Measurements from ENCODE around the gene AP4B1. TPM values are rescaled to one million over a fixed set of nuclear protein-coding genes. Genes with fewer than 3 reads are reported as not detected.

The AP4B1 gene
- total and polyA plus RNA-seq, 2 of the 13 experiments (the other 11 are each of a cell fraction or from before 2014, with no cell fraction given), result 8.5 to 12.0 TPM

DNA sequence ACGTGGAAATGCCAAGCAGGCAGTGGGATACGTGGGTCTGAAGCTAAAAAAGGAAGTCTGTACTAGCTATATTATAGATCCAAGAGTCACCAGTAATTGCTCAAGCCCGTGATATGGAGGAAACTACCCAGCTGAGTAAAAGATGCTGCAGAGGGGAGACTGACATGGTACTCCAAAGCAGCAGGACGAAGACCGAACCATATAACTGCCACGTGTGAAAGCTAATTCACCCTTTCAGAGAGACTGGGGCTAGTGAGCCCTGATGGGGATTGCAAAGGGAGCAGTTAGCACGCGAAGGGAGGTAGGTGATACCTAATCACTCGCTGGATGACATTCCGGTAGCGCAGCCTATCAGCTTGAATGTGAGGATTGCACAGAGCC is 316 bp downstream of the AP4B1 start:
- peak overlapping the region; percentile 67 to 90 (median 73) for H3K4me3 ChIP-seq (replicated peaks in 1 of 3; ENCODE audit: insufficient read depth in 1 of 3, low read depth in 2 of 3, low read length in 3 of 3)
- H3K4me1 ChIP-seq (ENCODE audit: insufficient read depth, low read length), result peaks cover 24% of the 10 kb centered on the region; the same call in 1 of the 2 replicates
- no peaks in the 10 kb centered on the region; a peak in 1 of 5 replicates for H3K27me3 ChIP-seq (ENCODE audit: control insufficient read depth in 1 of 2, insufficient read depth in 2 of 2, low read length in 2 of 2)
- peak overlapping the region; percentile 84 for H3K9ac ChIP-seq (ENCODE audit: insufficient read depth, low read depth, low read length)
- H3K36me3 ChIP-seq (replicated peaks in 1 of 2; ENCODE audit: control insufficient read depth in 1 of 2, insufficient read depth in 2 of 2, low read length in 2 of 2), result peaks cover 4 to 22% of the 10 kb centered on the region in 2 experiments; a peak in 4 of 5 replicates
- intact Hi-C loops (cut with micrococcal nuclease; ENCODE audit: unreplicated experiment), result no loop called here
- no peaks in the 10 kb centered on the region for H3K9me3 ChIP-seq (ENCODE audit: low read length)
- ChIA-PET POLR2A (interaction anchor here (0.8 to 3.5 kb wide), 3 partner anchors 25 to 145 kb away, joined by 4 to 102 read pairs (median 9); partner anchors contain the start of genes HIPK1, PHTF1 and RSBN1), CTCF (ENCODE audit: low intra/inter-chr PET ratio, low total read pairs) (interaction anchor here (0.9 to 2.0 kb wide), 2 partner anchors 25 to 69 kb away, joined by 3 to 6 read pairs; partner anchors contain the start of gene HIPK1)
- no peak for FAIRE-seq
- peak; percentile 48 for ATAC-seq
- no peak for DNase-seq (ENCODE audit: low spot score)
- TSS peak; percentile 73 for BruUV-seq (replicated peaks)
- in situ Hi-C loops (cut with HindIII; ENCODE audit: extremely low pct_ligation_motif_present, low pct_unique_long_range_greater_than_20kb), result no loop called here
- H3K79me2 ChIP-seq (ENCODE audit: insufficient read depth, low read length), result peaks cover 16% of the 10 kb centered on the region
- H4K20me1 ChIP-seq (ENCODE audit: insufficient read depth, low read length), result no peaks in the 10 kb centered on the region
- H3K4me2 ChIP-seq (ENCODE audit: low read depth, low read length), result peak overlapping the region; percentile 96
- H3K27ac ChIP-seq (ENCODE audit: extremely low read length, insufficient read depth, low read length), result peak overlapping the region; percentile 78
- 0% methylated on average over 8 of the region's 11 CpGs for WGBS (ENCODE audit: low lambda C conversion rate)
- peak overlapping the region; percentile 64 for H2AFZ ChIP-seq (ENCODE audit: low read length)
- no peak for TF ChIP-seq PCBP1 (IDR thresholded peaks at IDR 0.05; ENCODE audit: borderline replicate concordance, low read depth, low read length)
- TF ChIP-seq MXD3 (CRISPR knock-in tag; IDR thresholded peaks at IDR 0.05), result 0 out of 2 replicates have a peak, but pooled peaks have one; percentile 4
- 0 out of 2 replicates have a peak, but pooled peaks have one; percentile 4 for TF ChIP-seq ZNF605 (CRISPR knock-in tag; IDR thresholded peaks at IDR 0.05)
- no peak for TF ChIP-seq GTF3A (CRISPR knock-in tag; conservative IDR thresholded peaks at IDR 0.05)
- TF ChIP-seq ZNF207 (IDR thresholded peaks at IDR 0.05; ENCODE audit: borderline replicate concordance), result no peak
- no peak for TF ChIP-seq ZNF232 (CRISPR knock-in tag; IDR thresholded peaks at IDR 0.05; ENCODE audit: borderline replicate concordance)
- no peak for TF ChIP-seq SYNCRIP (IDR thresholded peaks at IDR 0.05; ENCODE audit: insufficient read depth, low read depth, low read length)
- TF ChIP-seq MXI1 (IDR thresholded peaks at IDR 0.05; ENCODE audit: borderline replicate concordance, low read depth, low read length), result no peak
- 0 out of 2 replicates have a peak, but pooled peaks have one; percentile 41 for TF ChIP-seq GLI4 (CRISPR knock-in tag; IDR thresholded peaks at IDR 0.05; ENCODE audit: borderline replicate concordance)
- 0 out of 2 replicates have a peak, but pooled peaks have one; percentile 1 for TF ChIP-seq KLF11 (CRISPR knock-in tag; IDR thresholded peaks at IDR 0.05)
- peak; percentile 7; the same call in 1 of the 2 replicates for TF ChIP-seq ZBTB4 (CRISPR knock-in tag; IDR thresholded peaks at IDR 0.05; ENCODE audit: borderline replicate concordance)
- no peak for TF ChIP-seq ZFP41 (CRISPR knock-in tag; IDR thresholded peaks at IDR 0.05; ENCODE audit: borderline replicate concordance)
- TF ChIP-seq, protein P1, sequence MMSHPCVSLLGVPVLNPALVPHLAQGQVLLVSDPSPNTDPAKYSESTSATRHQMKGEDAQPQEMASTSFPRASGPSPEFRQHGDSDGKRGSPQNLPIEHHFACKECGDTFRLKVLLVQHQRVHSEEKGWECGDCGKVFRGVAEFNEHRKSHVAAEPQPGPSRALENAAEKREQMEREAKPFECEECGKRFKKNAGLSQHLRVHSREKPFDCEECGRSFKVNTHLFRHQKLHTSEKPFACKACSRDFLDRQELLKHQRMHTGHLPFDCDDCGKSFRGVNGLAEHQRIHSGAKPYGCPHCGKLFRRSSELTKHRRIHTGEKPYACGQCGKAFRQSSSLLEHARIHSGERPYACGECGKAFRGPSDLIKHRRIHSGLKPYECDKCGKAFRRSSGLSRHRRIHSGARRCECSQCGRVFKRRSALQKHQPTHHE (CRISPR knock-in tag; IDR thresholded peaks at IDR 0.05; ENCODE audit: borderline replicate concordance), result no peak
- TF ChIP-seq ZNF879 (CRISPR knock-in tag; IDR thresholded peaks at IDR 0.05), result 0 out of 2 replicates have a peak, but pooled peaks have one; percentile 7
- TF ChIP-seq, protein P2, sequence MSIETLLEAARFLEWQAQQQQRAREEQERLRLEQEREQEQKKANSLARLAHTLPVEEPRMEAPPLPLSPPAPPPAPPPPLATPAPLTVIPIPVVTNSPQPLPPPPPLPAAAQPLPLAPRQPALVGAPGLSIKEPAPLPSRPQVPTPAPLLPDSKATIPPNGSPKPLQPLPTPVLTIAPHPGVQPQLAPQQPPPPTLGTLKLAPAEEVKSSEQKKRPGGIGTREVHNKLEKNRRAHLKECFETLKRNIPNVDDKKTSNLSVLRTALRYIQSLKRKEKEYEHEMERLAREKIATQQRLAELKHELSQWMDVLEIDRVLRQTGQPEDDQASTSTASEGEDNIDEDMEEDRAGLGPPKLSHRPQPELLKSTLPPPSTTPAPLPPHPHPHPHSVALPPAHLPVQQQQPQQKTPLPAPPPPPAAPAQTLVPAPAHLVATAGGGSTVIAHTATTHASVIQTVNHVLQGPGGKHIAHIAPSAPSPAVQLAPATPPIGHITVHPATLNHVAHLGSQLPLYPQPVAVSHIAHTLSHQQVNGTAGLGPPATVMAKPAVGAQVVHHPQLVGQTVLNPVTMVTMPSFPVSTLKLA (IDR thresholded peaks at IDR 0.05), result no peak
- TF ChIP-seq ZBTB3 (CRISPR knock-in tag; IDR thresholded peaks at IDR 0.05; ENCODE audit: borderline replicate concordance, low read depth), result no peak
- TF ChIP-seq ISX (CRISPR knock-in tag; conservative IDR thresholded peaks at IDR 0.05), result no peak
- 0 out of 2 replicates have a peak, but pooled peaks have one; percentile 1 for TF ChIP-seq MYC (CRISPR knock-in tag; IDR thresholded peaks at IDR 0.05; ENCODE audit: borderline replicate concordance)

Data from HepG2 (cell line).